ENCODE measurements around the gene LIFR.

DNA sequence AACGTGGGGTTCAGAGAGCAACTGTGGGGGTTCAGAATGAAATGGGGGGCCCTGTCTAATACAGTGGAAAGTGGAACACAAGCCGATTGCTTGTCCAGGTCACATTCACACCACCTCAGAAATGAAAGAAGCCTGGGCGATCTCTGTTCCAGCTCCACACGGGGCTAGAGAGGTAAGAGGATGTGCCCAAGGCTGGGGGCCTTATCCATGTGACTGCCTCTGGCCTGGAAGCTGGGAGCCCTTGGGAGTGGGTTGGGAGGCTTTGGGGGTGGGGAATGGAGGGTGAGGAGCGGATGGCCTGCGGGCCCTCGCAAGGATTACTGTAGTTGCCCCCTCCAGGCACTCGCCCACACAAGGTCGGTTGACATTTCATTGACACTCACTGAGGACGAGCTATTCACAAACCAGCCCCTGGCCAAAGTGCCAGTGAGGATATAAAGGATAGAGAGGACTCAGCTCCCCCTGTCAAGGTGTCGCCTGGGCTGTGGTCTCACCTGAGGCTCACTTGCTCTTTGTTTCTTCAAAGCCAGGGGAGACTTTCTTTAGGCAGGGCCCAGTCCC lies 86.7 kb downstream of the LIFR start:
- TF ChIP-seq, protein P1, sequence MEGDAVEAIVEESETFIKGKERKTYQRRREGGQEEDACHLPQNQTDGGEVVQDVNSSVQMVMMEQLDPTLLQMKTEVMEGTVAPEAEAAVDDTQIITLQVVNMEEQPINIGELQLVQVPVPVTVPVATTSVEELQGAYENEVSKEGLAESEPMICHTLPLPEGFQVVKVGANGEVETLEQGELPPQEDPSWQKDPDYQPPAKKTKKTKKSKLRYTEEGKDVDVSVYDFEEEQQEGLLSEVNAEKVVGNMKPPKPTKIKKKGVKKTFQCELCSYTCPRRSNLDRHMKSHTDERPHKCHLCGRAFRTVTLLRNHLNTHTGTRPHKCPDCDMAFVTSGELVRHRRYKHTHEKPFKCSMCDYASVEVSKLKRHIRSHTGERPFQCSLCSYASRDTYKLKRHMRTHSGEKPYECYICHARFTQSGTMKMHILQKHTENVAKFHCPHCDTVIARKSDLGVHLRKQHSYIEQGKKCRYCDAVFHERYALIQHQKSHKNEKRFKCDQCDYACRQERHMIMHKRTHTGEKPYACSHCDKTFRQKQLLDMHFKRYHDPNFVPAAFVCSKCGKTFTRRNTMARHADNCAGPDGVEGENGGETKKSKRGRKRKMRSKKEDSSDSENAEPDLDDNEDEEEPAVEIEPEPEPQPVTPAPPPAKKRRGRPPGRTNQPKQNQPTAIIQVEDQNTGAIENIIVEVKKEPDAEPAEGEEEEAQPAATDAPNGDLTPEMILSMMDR (conservative IDR thresholded peaks at IDR 0.05), result no peak
- no peak for TF ChIP-seq EZH2 (IDR thresholded peaks at IDR 0.05; ENCODE audit: low read depth)

All from PC-9 (cell line).